NB4 (cell line): Measurements from ENCODE around the gene SLC6A11.
A peak's percentile ranks its signal among the peaks of the same experiment; 100 is the strongest.

ENCODE experiments used
- DNase-seq: peaks from one replicate; pipeline ENCODE4 v3.0.0; 2010; ENCODE audit warnings: low read depth
- H3K4me3 ChIP-seq: one replicate; pipeline ENCODE4 v1.5.1; 2011; ENCODE audit warnings: mild to moderate bottlenecking, low read depth, low read length, moderate library complexity
- MYC ChIP-seq: IDR thresholded peaks from 2 replicates; pipeline ENCODE4 v1.6.1; 2011; ENCODE audit warnings: low read depth, low read length
- POLR2A ChIP-seq: IDR thresholded peaks from 2 replicates; pipeline ENCODE4 v1.6.1; 2011; ENCODE audit warnings: mild to moderate bottlenecking; ENCODE audit not compliant: insufficient read length; ENCODE audit errors: extremely low read depth
- TF ChIP-seq, protein P1 (sequence below): IDR thresholded peaks from one replicate; pipeline ENCODE4 v1.5.1; 2012; ENCODE audit warnings: low read depth, low read length
- TF ChIP-seq, protein P2 (sequence below): IDR thresholded peaks from 2 replicates; pipeline ENCODE4 v1.6.1; 2011; ENCODE audit warnings: low read depth, low read length

SLC6A11 gene

DNA sequence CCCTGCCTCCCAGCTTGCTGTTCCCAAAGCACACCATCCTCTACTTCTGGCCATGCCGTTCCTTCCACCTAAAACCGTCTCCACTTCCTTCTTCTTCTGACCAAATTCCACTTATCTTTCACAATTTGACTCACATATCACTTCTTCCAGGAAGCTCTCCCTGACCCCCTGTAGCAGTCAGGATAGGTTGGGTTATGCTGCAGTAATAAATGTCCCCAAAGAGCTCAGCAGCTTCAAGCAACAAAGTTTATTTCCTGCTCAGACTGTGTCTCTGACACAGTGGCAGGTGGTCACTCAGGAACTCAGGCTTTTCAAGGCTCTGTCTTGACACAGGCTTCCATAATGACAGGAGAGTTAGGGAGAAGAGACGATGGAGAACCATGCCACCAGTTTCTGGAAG is 27.4 kb downstream of the SLC6A11 start:
- H3K4me3 ChIP-seq, result no peak overlapping the region
- TF ChIP-seq, protein P1, sequence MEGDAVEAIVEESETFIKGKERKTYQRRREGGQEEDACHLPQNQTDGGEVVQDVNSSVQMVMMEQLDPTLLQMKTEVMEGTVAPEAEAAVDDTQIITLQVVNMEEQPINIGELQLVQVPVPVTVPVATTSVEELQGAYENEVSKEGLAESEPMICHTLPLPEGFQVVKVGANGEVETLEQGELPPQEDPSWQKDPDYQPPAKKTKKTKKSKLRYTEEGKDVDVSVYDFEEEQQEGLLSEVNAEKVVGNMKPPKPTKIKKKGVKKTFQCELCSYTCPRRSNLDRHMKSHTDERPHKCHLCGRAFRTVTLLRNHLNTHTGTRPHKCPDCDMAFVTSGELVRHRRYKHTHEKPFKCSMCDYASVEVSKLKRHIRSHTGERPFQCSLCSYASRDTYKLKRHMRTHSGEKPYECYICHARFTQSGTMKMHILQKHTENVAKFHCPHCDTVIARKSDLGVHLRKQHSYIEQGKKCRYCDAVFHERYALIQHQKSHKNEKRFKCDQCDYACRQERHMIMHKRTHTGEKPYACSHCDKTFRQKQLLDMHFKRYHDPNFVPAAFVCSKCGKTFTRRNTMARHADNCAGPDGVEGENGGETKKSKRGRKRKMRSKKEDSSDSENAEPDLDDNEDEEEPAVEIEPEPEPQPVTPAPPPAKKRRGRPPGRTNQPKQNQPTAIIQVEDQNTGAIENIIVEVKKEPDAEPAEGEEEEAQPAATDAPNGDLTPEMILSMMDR, result no peak
- TF ChIP-seq POLR2A (no peak), MYC (no peak)
- TF ChIP-seq, protein P2, sequence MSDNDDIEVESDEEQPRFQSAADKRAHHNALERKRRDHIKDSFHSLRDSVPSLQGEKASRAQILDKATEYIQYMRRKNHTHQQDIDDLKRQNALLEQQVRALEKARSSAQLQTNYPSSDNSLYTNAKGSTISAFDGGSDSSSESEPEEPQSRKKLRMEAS, result no peak
- DNase-seq, result no peak

DNA sequence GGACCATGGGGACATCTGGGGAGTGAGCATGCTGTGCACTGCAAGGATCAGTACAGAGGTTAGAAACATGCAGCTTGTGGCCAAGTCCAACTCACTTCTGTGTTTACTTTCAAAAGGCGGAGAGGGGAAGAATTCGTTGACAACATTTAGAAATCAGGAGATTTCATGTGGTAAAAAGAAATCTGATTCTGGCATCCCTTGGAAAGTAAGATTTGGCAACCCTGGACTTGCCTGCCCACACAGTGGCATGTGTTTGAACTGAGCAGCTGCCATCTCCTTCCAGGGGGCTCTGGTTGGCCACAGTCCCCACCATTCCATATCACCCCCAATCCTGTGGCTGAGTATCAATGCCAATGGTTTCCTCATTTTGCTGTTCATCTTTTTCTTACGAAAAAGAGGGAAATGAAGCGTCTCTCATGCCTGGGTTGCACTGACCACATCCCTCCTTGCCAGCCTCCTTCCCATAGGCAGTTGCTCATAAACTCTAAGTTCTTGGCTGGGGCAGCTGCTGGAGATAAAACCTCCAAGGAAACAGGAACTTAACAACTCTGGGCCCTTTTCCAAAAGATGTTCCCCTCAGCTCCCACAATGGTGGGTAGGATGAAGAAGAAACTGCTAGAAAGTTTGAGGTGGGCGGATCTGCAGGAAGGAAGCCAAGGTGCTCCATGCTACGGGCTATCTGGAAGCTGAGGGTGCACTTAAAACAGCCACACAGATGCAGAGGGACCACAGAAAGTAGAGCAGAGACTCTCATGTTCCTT is 29.2 kb downstream of the SLC6A11 start:
- TF ChIP-seq POLR2A (no peak), MYC (no peak)
- TF ChIP-seq, protein P2, result no peak
- TF ChIP-seq, protein P1, result no peak
- DNase-seq, result peak; percentile 82
- no peak overlapping the region for H3K4me3 ChIP-seq

DNA sequence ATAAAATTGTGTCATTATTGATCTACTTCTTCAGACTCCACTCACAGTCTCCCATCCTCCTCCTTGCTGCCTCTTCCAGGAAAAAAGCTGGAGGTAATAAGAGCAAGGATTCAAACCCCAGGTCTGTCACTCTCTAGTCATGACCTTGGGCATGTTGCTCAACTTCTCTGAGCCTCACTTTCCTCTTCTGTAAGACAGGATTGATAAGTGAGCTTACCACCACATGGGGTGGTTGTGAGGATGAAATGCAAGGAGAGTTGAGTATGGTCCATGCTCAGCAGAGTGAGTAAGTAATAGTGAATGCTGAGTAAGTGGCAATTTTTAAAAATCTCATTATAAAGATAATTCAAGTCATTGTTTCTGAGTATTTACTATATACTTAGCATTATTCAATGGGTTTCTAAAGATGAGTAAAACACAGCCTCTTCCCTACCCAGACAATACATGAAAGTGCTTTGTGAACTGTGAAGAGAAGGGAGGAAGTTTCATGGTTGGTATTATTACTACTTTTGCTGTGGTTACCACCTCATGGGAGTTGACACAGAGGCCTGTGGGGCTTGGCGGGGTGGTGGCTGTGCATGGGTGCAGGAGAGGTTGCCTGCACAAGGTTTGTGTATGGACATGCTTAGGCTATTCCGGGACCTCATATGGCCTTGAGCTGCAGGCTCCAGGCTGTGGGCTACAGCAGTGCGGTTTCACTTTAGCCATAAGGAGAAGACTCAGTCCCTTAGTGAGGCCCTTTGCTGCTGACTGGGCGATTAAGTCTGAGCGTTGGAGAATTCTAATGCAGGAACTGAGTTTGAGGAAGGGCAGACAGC is 30.0 kb downstream of the SLC6A11 start:
- peak; percentile 94 for DNase-seq

DNA sequence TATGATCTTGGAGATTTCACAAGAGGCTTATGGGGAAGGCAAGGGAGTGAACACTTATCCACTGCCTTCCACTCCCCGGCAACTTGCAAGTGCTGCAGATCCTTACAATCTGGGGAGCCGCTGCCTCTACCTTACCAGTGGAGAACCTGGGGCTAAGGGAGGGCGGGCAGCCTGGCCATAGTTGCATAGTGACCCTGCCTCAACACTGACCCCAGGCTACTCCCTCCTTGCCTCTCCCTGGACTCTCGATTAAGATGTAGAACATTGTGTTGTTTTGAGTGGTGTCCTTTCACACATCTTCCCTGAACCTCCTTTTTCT is 30.6 kb downstream of the SLC6A11 start:
- no peak for DNase-seq
- TF ChIP-seq MYC, result peak; percentile 37; the same call in 1 of the 2 replicates
- TF ChIP-seq, protein P2, result 0 out of 2 replicates have a peak, but pooled peaks have one; percentile 31
- no peak for TF ChIP-seq POLR2A
- peak overlapping the region; percentile 27 for H3K4me3 ChIP-seq

More for the DNA sequence above, 30.0 kb downstream of the SLC6A11 start:
- peak overlapping the region; percentile 27 for H3K4me3 ChIP-seq
- TF ChIP-seq POLR2A (no peak), MYC (no peak)
- TF ChIP-seq, protein P2, result no peak
- TF ChIP-seq, protein P1, result no peak

DNA sequence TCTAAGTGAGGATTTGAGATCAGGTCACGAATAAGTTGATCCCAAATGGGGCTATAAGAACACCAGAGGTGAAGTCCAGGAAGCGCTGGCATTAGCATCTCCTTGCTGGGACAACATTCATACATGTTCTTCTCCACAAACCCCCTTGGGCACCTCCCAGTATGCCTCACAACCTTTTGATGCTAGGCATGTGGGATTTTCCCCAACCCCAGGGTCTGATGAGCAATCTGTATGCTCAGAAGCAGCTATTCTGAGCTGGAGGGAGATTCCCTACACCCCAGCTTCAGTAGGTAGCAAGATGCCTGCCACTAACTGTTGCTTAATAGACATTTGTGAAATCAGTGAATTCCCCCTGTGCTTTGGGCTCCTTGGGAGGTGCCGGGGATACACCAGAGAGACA is 32.2 kb downstream of the SLC6A11 start:
- no peak overlapping the region for H3K4me3 ChIP-seq
- DNase-seq, result no peak

DNA sequence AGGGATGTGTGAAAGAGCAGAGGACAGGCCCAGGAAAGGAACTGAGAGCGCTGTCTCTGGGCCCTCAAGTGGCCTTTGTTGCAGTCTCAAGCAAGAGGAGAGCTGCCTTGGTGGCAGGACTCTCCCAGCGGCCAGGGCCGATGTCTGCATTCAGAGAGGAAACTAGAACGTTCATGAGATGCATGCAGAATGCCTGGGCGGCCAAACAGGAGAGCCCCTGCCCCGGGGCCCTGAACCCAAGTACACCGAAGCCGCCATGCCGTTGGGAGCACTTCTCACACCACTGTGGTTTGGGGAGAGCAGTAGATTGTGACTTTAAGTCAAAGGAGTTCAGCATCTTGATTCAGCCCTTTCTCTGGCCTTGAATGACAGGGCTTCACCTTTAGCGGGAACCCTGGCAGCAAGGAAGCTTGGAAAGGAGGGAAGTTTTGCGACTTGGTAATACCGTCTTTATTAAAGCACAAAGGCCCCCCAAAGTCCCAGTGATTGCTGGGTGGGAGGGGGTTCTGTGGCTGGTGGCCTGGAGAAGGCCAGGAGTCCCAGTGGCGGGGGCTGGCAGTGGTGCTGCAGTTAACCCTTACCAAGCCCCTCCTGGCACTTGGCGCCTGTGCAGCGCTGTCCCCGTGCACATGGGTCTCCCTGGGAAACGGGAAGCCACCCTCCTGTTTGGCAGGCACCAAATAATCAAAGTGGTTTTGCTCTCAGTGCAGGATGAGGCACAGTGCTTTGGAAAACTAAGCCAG is 36.2 kb downstream of the SLC6A11 start:
- H3K4me3 ChIP-seq, result no peak overlapping the region
- DNase-seq, result no peak
- TF ChIP-seq, protein P2, result no peak
- TF ChIP-seq, protein P1, result no peak
- TF ChIP-seq POLR2A (no peak), MYC (no peak)

More for the DNA sequence above, 32.2 kb downstream of the SLC6A11 start:
- TF ChIP-seq POLR2A, result no peak
